NT2/D1 (cell line): ENCODE measurements around the gene HSPA1A.

ENCODE experiments used
- SUZ12 ChIP-seq: IDR thresholded peaks from 2 replicates; pipeline ENCODE4 v1.6.1; 2011; ENCODE audit not compliant: insufficient read length, insufficient read depth; ENCODE audit errors: extremely low read depth
- YY1 ChIP-seq: IDR thresholded peaks from 2 replicates; pipeline ENCODE4 v1.6.1; 2011; ENCODE audit not compliant: insufficient read length, insufficient read depth
- ZNF274 ChIP-seq: IDR thresholded peaks from 2 replicates; pipeline ENCODE4 v1.6.1; 2011; ENCODE audit warnings: mild to moderate bottlenecking, low read depth, low read length

- TF ChIP-seq SUZ12 (no peak), YY1 (no peak), ZNF274 (no peak)
Measured at GRCh38 chr6:31792090-31792374, 23.3 kb upstream of the HSPA1A start.
